Measurements from ENCODE around the gene FUT7.
A peak's percentile ranks its signal among the peaks of the same experiment; 100 is the strongest.

Gene FUT7, protein sequence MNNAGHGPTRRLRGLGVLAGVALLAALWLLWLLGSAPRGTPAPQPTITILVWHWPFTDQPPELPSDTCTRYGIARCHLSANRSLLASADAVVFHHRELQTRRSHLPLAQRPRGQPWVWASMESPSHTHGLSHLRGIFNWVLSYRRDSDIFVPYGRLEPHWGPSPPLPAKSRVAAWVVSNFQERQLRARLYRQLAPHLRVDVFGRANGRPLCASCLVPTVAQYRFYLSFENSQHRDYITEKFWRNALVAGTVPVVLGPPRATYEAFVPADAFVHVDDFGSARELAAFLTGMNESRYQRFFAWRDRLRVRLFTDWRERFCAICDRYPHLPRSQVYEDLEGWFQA

DNA sequence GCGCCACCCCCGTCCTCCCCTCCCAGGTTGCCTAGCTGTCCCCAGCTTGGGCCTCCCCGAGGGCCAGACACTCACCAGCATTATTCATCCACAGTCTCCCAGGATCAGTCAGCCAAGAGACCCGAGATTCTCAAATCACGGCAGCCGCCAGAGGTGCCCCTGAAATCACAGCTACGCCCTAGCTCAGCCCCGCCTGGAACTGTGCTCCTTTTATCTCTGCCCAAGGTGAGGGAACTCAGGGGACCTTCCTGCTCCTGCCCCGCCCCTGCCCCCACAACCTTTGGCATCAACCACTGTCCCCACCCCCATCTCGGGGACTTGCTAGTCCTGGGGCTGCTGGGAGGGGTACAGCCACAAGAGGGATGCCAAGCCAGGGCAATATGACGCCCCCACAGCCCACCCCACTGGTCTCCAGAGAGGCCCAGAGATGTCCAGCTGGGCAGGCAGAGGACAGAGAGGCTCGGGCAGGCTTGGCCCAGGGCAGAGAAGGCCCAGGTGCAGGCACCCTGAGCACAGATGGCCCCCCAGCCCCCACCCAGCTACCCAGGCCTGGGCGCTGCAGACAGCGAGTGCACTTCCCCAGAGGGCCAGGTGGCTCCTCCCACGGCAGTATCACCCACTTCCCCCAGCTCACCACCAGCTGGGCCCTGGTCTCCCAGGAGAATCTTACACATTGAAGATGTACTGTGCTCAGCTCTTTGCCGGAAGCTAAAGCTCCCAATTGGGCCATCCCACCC, at the start of gene FUT7:
FUT7 (minus strand) TSS at position 185 of the 737 bp plus-strand sequence; CDS start at position 88, 97 bp downstream.
- TF ChIP-seq ZFX (IDR thresholded peaks at IDR 0.05; ENCODE audit: borderline replicate concordance), result no peak
- TF ChIP-seq, protein P1, sequence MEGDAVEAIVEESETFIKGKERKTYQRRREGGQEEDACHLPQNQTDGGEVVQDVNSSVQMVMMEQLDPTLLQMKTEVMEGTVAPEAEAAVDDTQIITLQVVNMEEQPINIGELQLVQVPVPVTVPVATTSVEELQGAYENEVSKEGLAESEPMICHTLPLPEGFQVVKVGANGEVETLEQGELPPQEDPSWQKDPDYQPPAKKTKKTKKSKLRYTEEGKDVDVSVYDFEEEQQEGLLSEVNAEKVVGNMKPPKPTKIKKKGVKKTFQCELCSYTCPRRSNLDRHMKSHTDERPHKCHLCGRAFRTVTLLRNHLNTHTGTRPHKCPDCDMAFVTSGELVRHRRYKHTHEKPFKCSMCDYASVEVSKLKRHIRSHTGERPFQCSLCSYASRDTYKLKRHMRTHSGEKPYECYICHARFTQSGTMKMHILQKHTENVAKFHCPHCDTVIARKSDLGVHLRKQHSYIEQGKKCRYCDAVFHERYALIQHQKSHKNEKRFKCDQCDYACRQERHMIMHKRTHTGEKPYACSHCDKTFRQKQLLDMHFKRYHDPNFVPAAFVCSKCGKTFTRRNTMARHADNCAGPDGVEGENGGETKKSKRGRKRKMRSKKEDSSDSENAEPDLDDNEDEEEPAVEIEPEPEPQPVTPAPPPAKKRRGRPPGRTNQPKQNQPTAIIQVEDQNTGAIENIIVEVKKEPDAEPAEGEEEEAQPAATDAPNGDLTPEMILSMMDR (IDR thresholded peaks at IDR 0.05), result no peak
- H3K27ac ChIP-seq, result 0 out of 2 replicates have a peak within 1 kb of the TSS, but pooled peaks have one; percentile 39

DNA sequence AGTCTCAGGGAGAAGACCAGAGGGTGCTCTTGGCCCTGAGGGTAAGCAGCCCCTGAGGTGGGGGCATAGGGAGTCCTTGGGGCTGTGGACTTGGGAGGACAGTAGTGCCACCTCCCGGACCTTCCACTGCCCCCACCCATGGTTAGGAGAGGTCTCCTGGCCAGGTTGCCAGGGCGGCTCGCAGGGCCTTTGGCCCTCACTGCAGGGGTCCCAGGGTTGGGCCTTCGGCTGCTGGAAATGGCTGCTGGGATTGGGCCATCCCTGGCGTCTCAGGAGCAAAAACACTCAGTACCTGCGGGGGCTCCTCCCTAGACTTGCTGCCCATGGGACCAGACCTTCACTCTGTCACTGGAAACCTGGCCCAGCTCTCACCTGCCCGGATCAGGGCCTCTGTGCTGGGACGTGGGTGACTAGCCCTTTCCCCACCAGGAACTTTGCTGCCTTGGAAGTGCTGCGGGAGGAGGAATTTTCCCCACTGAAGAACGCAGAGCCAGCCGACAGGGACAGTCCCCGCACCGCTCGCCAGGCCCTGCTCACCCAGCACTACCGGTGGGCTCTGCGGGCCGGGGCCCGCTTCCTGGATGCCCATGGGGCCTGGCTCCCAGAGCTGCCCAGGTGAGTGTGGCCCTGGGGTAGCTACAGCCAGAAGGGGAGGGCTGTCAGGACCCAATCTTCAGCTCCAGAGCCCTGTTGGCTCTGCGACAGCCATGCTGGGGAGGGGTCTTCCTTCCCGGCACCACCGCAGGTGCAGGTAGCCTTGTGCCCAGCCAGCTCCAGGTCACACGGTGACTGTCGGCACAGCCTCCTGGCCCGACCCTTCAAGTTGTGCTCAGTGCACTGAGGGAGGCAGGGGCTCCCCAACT, 48.6 kb upstream of the FUT7 start:
- no peak for TF ChIP-seq ZFX (IDR thresholded peaks at IDR 0.05; ENCODE audit: borderline replicate concordance)
- TF ChIP-seq, protein P1 (IDR thresholded peaks at IDR 0.05), result no peak
- 0 out of 2 replicates have a peak overlapping the region, but pooled peaks have one; percentile 22 for H3K27ac ChIP-seq

DNA sequence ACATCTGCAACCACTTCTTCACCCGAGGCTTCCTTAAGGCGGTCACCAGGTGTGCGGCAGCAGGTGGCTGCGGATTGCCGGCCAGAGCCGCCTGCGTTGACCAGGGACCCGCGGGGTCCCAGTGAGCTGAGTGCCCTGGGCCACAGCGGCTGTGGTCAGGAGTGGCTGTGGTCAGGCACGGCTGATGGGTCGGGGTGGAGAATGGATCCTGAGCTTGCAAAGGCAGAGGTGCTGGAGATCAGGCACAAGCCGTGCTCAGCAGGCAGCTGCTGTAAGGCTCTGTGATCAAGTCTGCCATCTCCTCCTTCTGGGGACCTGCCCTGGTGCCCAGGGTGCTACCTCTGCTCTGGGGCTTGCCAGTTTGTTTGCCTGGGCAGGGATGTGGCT, 47.5 kb upstream of the FUT7 start:
- H3K27ac ChIP-seq, result 0 out of 2 replicates have a peak overlapping the region, but pooled peaks have one; percentile 22
- TF ChIP-seq ZFX (IDR thresholded peaks at IDR 0.05; ENCODE audit: borderline replicate concordance), result no peak
- TF ChIP-seq, protein P1 (IDR thresholded peaks at IDR 0.05), result no peak

DNA sequence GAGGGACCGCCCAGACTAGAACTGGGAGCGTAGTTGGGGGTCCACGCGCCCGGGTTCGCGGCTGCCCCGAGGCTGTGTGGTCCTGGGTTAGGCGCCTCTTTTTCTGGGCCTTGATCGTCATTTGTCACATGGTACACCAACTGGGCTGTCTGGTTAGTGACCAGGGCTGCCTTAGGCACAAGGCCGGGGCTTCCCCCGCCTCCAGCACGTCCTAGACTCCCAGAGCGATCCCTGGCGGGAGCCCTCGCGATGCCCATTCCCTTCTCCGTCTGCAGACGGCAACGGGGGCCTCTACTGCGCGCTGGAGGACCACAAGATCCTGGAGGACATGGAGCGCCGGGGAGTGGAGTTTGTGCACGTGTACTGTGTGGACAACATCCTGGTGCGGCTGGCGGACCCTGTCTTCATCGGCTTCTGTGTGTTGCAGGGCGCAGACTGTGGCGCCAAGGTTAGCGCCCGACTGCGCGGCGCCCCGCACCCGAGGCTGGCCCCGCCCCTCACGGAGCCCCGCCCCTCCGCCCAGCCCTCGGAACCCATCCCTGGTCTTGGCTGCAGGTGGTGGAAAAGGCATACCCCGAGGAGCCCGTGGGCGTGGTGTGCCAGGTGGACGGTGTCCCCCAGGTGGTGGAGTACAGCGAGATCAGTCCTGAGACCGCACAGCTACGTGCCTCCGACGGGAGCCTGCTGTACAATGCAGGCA, 47.0 kb upstream of the FUT7 start:
- TF ChIP-seq, protein P1 (IDR thresholded peaks at IDR 0.05), result no peak
- no peak for TF ChIP-seq ZFX (IDR thresholded peaks at IDR 0.05; ENCODE audit: borderline replicate concordance)
- peak overlapping the region; percentile 79 for H3K27ac ChIP-seq

DNA sequence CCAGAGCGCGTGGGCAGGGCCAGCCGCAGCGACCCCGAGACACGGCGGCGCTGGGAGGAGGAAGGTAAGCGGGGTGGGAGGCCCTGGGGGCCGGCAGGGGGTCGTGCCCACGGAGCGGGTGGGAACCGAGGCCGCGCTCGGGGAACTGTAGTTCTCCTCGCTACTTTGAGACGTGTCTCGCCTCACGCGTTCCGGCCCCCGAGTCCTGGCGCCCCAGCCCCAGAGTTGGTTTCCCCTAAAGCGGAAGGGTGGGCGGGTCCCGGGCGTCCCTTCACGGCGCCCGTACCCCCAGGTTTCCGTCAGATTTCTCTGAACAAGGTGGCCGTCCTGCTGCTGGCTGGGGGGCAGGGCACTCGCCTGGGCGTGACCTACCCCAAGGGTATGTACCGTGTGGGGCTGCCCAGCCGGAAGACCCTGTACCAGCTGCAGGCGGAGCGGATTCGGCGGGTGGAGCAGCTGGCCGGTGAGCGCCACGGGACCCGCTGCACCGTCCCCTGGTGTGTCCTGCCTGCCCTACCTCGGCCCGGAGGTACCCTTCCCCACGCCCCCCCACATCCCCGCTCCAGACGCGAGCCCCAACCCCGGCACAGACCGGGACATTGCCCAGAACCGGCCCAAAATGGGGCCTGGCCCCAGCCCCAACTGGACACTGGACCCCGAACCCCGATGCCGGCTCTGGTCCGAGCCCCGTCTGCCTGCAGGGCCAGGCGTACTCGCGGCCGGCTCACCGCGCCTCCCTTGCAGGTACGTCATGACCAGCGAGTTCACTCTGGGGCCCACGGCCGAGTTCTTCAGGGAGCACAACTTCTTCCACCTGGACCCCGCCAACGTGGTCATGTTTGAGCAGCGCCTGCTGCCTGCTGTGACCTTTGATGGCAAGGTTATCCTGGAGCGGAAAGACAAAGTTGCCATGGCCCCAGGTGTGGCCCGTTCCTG, 46.1 kb upstream of the FUT7 start:
- TF ChIP-seq, protein P1 (IDR thresholded peaks at IDR 0.05), result no peak
- no peak for TF ChIP-seq ZFX (IDR thresholded peaks at IDR 0.05; ENCODE audit: borderline replicate concordance)
- peak overlapping the region; percentile 79 for H3K27ac ChIP-seq
